ENCODE results near the gene TPCN2.

TPCN2 gene

DNA sequence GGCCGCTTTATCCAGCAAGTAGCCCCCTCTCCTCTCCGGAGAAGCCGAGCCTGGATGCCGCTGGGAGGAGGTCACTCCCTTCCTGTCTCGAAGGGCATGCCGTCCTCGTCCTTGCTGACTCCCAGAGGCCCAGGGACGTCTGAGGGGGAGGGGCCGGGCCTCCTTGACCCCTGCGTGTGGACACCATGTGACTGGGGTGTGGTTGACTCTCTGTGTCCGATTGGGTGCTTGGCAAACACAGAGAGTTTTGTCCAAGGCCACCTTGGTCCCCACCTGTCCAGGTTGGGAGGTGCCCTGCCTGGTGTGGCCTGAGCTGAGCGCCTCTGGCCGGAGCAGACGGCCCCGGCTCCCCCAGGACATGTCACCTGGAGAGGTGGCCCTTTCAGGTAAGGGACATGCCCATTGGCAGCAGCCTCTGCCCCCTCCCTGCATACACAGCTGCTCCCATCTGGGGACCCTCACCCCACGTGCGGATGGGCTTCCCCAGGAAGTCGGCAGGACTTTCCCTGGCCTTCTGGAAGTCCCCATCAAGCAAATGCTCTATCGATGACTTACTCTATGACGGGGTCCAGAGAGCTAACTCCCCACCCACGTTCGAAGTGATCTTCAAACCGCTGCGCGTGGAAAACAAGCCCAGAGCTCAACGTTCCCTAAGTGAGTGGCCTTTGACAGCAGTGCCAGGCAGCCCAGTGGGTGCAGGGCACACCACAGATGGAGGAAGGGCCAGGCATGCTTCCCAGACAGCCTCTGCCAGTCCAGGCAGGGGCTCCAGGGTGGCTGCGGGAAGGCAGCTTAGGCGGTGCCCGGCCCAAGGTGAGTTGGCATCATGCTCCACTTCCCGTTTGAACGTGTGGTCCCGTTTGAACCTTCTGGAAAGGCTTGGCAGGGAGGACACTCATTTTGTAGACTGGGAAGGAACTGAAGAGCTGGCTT lies 106.8 kb downstream of the TPCN2 start, which contains the start of gene SMIM38:
Gene SMIM38 (plus strand): TSS at position 634 of the 933 bp plus-strand sequence. CDS start 1,912 bp downstream, outside the sequence.
- no peak for DNase-seq

DNA sequence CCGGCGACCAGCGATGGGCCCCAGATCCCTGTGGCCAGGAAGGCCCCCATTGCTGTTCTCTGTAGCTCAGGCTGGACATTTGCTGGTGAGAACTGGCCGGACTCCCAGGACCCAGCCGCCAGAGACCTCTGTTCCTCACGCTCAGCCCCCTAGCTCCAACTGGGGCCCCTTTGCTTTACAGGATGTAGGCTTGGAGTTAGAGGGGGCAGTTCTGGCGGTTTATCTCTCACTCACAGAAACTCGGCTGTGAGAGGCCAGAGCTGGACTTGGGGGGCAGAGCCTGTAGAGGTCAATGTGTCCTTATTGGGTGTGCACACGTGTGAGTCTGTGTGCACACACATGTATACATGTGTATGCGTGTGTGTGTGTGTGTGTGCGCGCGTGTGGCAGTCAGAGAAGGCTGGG lies 107.5 kb downstream of the TPCN2 start:
- no peak for DNase-seq

DNA sequence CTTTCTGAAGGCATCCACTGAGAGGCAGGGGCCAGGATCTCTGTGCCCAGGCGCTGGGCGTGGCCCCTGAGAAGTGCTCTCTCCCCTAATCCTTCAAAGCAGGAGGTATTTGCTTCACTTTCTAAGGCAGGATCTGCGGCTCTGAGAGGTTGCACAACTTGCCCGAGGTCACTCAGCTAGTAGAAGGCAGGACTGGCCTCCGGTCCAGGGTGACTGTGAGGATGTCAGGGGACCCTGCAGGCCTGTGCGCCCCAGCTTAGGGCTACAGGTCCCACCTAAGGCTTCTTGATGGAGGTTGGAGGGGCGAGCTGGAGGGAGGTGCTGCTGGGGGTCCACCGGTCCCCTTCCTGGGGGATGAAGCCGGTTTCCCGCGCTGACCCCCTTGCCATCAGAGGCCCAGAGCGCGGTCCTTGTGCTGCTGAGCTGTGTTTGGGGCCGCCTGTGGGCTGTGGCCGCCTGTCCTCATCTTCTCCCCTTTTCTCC lies 108.0 kb downstream of the TPCN2 start:
- no peak for DNase-seq

DNA sequence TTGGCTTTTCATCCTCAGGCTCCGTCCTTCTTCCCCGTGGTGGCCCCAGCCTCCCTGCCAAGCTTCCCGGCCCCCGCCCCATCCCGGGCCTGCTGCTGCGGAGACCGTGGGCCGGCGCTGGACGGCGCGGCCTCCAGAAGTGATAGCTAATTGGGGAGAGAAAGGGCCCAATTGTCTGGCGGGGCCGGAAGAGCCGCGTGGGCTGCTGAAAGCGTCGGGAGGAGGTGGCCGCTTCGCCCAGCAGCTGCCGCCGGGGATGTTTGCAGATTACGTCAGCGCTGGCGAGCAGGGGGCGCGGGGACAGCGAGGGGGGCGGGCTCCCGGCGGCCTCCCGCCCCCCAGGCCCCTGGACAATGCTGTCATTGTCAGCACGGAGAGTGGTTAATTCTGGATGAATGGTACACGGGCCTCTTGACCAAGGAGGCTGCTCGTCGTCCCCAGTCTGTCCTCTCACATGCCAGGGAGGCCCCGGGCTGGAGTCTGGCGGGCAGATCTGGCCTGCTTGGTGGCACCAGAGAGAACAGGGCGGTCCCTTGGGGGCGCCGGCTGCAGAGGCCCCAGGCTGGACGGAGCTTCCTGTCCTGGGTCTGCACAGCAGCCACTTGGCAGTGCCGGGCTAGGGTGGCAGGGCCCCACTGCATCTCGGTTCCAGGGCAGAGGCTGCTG lies 108.6 kb downstream of the TPCN2 start:
- no peak for DNase-seq

GRCh38 chr11:69157822-69158231 lies 109.1 kb downstream of the TPCN2 start:
- DNase-seq: no peak

DNA sequence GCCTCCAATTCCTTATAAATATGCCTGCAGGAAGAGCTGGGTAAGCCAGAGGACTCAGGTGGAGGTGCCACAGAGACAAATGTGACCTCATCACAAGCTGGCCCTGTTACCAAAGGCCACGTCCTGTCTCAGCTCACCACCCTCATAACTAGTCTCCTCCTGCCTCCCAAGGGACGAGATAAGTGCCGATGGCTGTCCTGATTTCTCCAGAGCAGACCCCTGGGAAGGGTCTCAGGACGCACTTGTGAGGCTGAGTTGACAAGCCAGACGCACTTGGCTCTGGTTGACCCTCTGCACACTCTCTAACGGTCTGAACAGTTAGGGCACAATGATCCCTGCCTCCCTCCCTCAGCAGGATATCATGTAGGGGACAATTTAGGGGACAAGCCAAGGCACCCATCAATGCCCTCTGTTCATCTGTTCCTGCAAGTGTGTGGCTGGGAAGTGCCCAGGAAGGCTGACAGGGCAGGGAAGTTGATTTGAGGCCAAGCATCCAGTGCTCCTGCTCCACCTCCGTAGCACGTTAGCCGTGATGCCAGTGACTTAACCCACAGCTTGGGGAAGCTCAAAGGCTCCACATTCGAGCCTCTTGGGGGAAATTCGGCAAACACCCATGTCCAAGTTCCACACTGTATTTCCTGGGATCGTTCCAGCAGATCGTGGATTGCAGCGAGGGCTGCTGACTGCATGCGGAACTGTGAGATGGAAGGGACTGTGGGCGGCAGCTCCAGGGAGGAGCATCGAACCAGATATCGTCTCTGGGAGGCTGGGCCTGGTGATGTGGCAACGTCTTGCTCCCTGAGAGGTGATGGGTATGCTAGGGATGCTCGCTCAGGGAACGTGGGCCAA lies 109.8 kb downstream of the TPCN2 start:
- DNase-seq: no peak

- DNase-seq: no peak
Observed at GRCh38 chr11:69159150-69159852, 110.6 kb downstream of the TPCN2 start.

DNA sequence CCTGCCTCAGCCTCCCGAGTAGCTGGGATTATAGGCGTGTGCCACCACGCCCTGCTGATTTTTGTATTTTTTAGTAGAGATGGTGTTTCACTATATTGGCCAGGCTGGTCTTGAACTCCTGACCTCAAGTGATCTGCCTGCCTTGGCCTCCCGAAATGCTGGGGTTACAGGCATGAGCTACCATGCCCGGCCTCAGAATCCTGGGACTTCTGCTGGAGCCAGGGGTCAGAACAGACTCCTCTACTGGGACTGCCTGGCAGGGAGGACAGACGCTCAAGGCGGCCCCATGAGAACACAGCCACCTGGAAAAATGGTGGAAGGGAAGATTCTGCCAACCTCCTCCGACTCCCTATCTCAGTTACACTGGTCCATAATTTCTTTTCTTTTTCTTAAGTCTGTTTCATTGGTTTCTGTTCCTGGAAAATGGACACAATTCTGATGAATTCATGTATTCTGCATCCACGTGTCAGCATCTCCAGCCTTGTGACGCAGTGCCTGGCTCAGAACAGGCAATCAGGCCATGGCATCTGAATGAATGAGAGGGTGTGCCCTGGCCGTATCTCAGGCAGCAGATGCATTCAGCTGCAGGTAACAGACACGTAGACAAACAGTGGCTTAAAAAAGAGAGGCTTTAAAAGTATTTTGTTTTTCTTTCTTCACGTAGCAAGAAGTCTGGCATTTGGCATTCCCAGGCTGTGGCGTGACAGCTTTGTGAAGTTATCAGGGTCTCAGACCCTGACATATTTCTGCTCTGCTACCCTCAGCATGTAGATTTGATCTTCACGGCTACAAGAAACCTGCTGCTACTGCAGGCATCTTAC lies 111.8 kb downstream of the TPCN2 start:
- no peak for DNase-seq

DNA sequence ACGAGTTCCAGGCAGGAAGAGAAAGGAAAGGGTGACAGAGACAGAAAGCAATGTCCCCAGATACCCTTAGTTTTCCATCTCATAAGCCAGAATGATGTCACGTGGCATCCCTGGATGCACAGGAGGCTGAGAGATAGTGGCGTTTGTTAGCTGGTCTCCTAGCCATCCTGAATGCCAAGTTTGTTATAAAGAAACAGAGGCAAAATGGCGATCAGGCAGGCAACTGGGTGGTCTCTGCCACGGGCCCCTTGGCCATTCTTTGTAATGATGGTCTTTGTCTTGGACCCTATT lies 112.3 kb downstream of the TPCN2 start:
- no peak for DNase-seq

GRCh38 chr11:69162505-69162904 lies 113.8 kb downstream of the TPCN2 start:
- no peak for DNase-seq

DNA sequence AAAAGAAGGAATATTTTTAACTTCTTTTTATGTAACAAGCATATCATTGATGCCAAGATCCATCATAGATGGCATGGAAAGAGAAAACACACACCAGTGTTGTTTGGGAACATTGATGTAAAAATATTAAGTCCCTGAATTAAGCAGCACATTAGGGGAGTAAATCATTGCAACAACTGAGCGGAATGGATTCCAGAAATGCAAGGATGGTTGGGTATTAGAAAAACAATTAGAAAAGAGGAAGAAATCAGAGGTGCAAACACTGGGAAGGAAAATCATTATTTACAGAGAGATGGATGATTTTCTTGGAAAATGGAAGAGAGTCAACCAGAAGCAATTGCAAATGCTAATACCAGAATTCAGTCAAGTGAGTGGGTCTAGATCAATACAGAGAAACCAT lies 115.1 kb downstream of the TPCN2 start:
- no peak for DNase-seq

GRCh38 chr11:69164824-69165223 lies 116.1 kb downstream of the TPCN2 start:
- DNase-seq: no peak

DNA sequence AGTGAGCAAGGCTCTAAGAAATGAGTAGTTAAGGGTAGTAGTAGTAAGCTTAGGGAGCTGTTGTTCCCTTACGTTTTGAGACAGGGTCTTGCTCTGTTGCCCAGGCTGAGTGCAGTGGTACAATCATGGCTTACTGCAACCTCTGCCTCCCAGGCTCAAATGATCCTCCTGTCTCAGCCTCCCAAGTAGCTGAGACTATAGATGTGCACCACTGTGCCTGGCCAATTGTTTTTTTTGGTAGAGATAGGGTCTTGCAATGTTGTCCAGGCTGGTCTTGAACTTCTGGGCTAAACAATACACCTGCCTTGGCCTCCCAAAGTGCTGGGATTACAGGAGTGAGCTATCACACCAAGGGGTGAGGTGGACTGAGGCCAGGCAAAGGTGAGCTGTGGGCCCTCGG lies 117.0 kb downstream of the TPCN2 start:
- DNase-seq: no peak

- no peak for DNase-seq
Observed at GRCh38 chr11:69166218-69167115, 117.7 kb downstream of the TPCN2 start.

DNA sequence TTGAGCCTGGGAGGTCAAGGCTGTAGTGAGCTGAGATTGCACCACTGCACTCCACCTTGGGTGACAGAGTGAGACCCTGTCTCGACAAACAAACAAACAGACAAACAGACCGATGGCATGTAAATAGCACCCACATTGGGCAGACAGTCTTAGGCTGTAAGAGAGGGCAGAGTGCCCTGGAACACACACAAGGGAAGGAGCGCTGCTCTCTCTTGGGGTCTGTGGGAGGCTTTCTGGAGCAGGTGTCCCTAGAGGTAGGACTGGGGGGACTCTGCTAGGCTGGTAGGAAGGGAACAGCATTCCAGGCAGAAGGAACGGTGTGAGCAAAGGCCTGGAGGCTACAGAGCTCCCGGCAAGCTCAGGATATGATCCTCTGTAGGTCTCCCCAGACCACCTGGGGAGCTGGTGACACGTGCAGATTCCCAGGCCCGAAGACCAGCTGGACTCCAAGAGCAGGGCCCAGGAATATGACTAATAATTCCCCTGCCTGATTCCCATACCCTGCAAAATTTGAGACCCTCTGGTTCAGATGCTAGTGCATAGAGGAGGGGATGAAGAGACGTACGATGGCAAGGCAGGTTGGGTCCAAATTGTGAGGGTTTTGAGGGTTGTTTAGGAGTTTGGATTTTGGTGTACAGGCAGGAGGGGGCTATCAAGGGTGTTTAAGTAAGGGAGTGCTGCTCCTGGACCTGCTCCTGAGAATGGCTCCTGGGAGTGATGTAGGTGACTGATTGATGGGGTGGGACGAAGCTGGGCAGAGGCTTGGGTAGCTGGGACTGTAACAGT lies 118.6 kb downstream of the TPCN2 start:
- no peak for DNase-seq

DNA sequence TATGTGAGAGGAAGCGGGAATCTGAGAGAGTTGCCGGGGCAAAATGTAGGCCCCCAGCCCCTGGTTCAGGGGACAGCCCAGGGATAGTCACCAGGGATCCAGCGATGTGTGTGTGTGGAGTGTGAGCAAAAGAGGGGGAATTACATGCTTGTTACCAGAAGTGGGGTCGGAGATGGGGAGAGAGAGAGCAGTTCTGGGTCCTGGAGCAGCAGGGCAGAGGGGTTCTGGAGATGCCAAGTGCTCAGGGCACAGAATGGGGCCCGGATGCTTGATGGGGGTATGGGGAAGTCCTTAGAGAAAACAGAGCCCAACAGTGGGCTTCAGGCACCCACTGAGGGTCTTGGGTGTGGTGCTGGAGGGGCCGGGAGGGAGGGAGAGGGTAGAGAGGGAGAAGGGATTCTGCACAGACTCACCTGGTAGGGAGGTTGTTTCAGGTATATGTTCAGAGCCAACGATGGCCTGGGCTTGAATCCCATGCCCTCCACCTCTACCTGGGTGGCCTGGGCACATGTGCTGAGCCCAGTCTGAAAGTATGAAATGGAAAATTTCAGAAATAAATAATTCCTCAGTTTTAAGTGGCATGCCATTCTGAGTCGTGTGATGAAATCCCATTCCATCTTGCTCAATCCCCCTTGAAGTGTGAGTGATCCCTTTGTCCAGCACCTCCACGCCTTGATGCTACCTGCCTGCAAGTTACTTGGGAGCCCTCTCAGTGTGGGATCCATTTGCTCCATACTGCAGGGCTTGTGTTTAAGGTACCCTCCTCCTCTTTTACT lies 119.4 kb downstream of the TPCN2 start:
- DNase-seq: no peak

GRCh38 chr11:69169479-69169878 lies 120.7 kb downstream of the TPCN2 start:
- DNase-seq: no peak

DNA sequence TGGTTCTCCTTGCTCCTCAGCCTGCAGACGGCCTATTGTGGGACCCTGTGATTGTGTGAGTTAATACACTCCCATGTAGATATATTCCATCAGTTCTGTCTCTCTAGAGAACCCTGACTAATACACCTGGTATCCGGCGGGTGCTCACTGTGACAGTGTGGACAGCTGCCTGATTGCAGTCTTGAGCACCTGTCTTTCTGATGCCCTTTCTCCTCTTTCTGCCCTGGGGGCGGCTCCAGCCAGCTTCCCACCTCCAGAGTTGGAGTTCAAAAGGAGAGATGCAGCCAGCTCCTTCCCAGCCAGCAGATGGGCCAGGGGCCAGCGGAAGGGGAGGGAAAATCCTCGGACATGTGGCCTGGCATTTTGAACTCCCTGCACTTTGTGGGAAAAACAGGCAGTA lies 122.0 kb downstream of the TPCN2 start:
- DNase-seq: no peak

Measured in NCI-H446 treated with DMSO at 0.1 percent for 48 hours (cell line).